Transverse colon (tissue), 4 donors: ENCODE data around the gene THAP5. TPM values are rescaled to one million over a fixed set of nuclear protein-coding genes. Genes with fewer than 3 reads are reported as not detected.
A peak's percentile ranks its signal among the peaks of the same experiment; 100 is the strongest.

ENCODE experiments used
- DNase-seq: peaks from one replicate; pipeline ENCODE4 v3.0.0-alpha.2; 2019
- H3K27ac ChIP-seq, 4 donors: fragments of 200-600 bp; sonication (generic); 2 replicates each; pipeline ENCODE4 v1.5.1; 2016 to 2018; ENCODE audit warnings: inconsistent platforms in 4 of 4
- H3K27me3 ChIP-seq: fragments of 200-600 bp; sonication (generic); 2 replicates; pipeline ENCODE4 v1.5.1; 2017; ENCODE audit warnings: inconsistent platforms
- H3K36me3 ChIP-seq, 4 donors: fragments of 200-600 bp; sonication (generic); 2 replicates each; pipeline ENCODE4 v1.5.1; 2017 to 2019; ENCODE audit warnings: inconsistent platforms in 4 of 4
- H3K4me1 ChIP-seq, 4 donors: fragments of 200-600 bp; sonication (generic); 2 replicates each; pipeline ENCODE4 v1.5.1; 2017 to 2020; ENCODE audit warnings: inconsistent platforms in 4 of 4
- H3K4me3 ChIP-seq, 4 donors: fragments of 200-600 bp; sonication (generic); 1 replicate in 1 of 4; 2 replicates in 3 of 4; pipeline versions ENCODE4 v1.5.1 to v1.6.1; 2017 to 2019; ENCODE audit warnings: inconsistent platforms in 4 of 4
- H3K9me3 ChIP-seq, 2 donors: fragments of 200-600 bp; sonication (generic); 2 replicates each; pipeline ENCODE4 v1.5.1; 2017 to 2019; ENCODE audit warnings: inconsistent platforms in 2 of 2
- CTCF ChIP-seq, 5 experiments: fragments of 200-600 bp in 3 of 5; fragments of 450-650 bp in 2 of 5; sonication (generic) in 3 of 5; IDR thresholded peaks; 1 replicate in 2 of 5; 2 replicates in 3 of 5; pipeline ENCODE4 v1.5.1; 2016 to 2017; ENCODE audit warnings: antibody characterized with exemption in 5 of 5, inconsistent platforms in 3 of 5, mild to moderate bottlenecking in 2 of 5, moderate library complexity in 1 of 5
- EP300 ChIP-seq: sonication (generic); formaldehyde crosslinking; IDR thresholded peaks from one replicate; pipeline ENCODE4 v1.6.1; 2017; ENCODE audit warnings: antibody characterized with exemption, low read depth
- POLR2A ChIP-seq: fragments of 450-650 bp; IDR thresholded peaks from one replicate; pipeline ENCODE4 v1.6.1; 2016; ENCODE audit warnings: antibody characterized with exemption, mild to moderate bottlenecking, moderate library complexity
- POLR2AphosphoS5 ChIP-seq, 3 donors: sonication (generic); formaldehyde crosslinking; IDR thresholded peaks; one replicate each; pipeline ENCODE4 v1.6.1; 2016; ENCODE audit warnings: antibody characterized with exemption in 3 of 3
- WGBS, 2 donors: methylation state at CpG; one replicate each; pipeline ENCODE4 v1.1.5; 2018; ENCODE audit warnings: low coverage in 1 of 2; 5-methylcytosine and 5-hydroxymethylcytosine counted together
- in situ Hi-C, 4 donors: fragments of 200-750 bp; cut with MboI; loops; one replicate each; pipeline versions ENCODE4 v1.15.0 to v1.15.1; 2017; ENCODE audit warnings: low sequenced_read_pairs in 3 of 4, low pct_ligation_motif_present in 1 of 4, low pct_unique_long_range_greater_than_20kb in 1 of 4
- intact Hi-C: fragments of 100-400 bp; cut with DNase I; formaldehyde crosslinking; loops from one replicate; pipeline ENCODE4 v1.15.1; 2023; ENCODE audit warnings: low total_unique reads
- total RNA-seq, 4 donors: library from RNA; depleted of rRNA; stranded (reverse); fragments of >200 nt; gene quantifications; one replicate each; pipeline ENCODE4 v1.1.0, GENCODE V29; 2016

Gene THAP5
- total RNA-seq, 4 donors from 2014 or later, result 2.2 to 19.1 (median 12.8) TPM

- intact Hi-C loops, result loop anchor here (5.0 kb wide), 1 partner anchor 42 kb away; the partner anchor contains the start of gene PNPLA8
- H3K9me3 ChIP-seq, result no peaks in the 10 kb centered on the region
- DNase-seq, result no peak
- no peaks in the 10 kb centered on the region for H3K27me3 ChIP-seq
- H3K4me3 ChIP-seq, result peak overlapping the region; percentile 51 to 92 (median 84)
- 7 to 28% methylated on average over 5 to 24 of the region's 24 CpGs for WGBS, 2 donors
- H3K36me3 ChIP-seq, result peaks cover 0 to 23% (median 3%) of the 10 kb centered on the region in 4 donors
- H3K4me1 ChIP-seq, result peaks cover 6 to 46% (median 28%) of the 10 kb centered on the region in 4 donors
- H3K27ac ChIP-seq, result peak overlapping the region; percentile 96 to 98 (median 98)
- in situ Hi-C loops, result no loop called here
- no peak for TF ChIP-seq CTCF (IDR thresholded peaks at IDR 0.05)
- TF ChIP-seq POLR2AphosphoS5 (IDR thresholded peaks at IDR 0.05), result no peak
- TF ChIP-seq POLR2A, result no peak
- no peak for TF ChIP-seq EP300
These were observed 615 bp downstream of the THAP5 start for GRCh38 chr7:108568801-108569380.

- Histone ChIP-seq H3K4me3 (no peak overlapping the region), H3K9me3 (no peaks in the 10 kb centered on the region), H3K36me3 (peaks cover 0 to 13% (median 3%) of the 10 kb centered on the region in 4 donors), H3K27me3 (no peaks in the 10 kb centered on the region), H3K27ac (no peak overlapping the region), H3K4me1 (peaks cover 2 to 30% (median 19%) of the 10 kb centered on the region in 4 donors)
- no peak for DNase-seq
- in situ Hi-C loops, result no loop called here
- intact Hi-C loops, result loop anchor here (5.0 kb wide), 1 partner anchor 39 kb away; the partner anchor contains the start of gene PNPLA8
- no peak for TF ChIP-seq EP300
- TF ChIP-seq CTCF (IDR thresholded peaks at IDR 0.05), result no peak
- TF ChIP-seq POLR2AphosphoS5 (IDR thresholded peaks at IDR 0.05), result no peak
- TF ChIP-seq POLR2A, result no peak
These were observed 3.5 kb downstream of the THAP5 start for GRCh38 chr7:108565987-108566386.

- peaks cover 0 to 13% (median 3%) of the 10 kb centered on the region in 4 donors for H3K36me3 ChIP-seq
- H3K9me3 ChIP-seq, result peaks cover 11 to 14% of the 10 kb centered on the region in 2 donors
- DNase-seq, result no peak
- 96 to 100% methylated on average over 1 to 4 of the region's 4 CpGs for WGBS, 2 donors
- intact Hi-C loops (no loop called here), in situ Hi-C loops (no loop called here)
- no peaks in the 10 kb centered on the region for H3K27me3 ChIP-seq
- H3K4me3 ChIP-seq, result no peak overlapping the region
- TF ChIP-seq CTCF (IDR thresholded peaks at IDR 0.05) (no peak), POLR2A (no peak), EP300 (no peak), POLR2AphosphoS5 (IDR thresholded peaks at IDR 0.05) (no peak)
- no peak overlapping the region for H3K27ac ChIP-seq
- H3K4me1 ChIP-seq, result no peaks in the 10 kb centered on the region
These were observed 8.4 kb downstream of the THAP5 start for GRCh38 chr7:108561047-108561619.

GRCh38 chr7:108559253-108559652 lies 10.3 kb downstream of the THAP5 start:
- intact Hi-C loops, result no loop called here
- no peaks in the 10 kb centered on the region for H3K36me3 ChIP-seq
- in situ Hi-C loops, result no loop called here
- DNase-seq, result no peak
- no peaks in the 10 kb centered on the region for H3K4me1 ChIP-seq
- 88 to 92% methylated on average over 4 of the region's 4 CpGs for WGBS, 2 donors
- no peak overlapping the region for H3K27ac ChIP-seq
- TF ChIP-seq POLR2AphosphoS5 (IDR thresholded peaks at IDR 0.05), result no peak
- no peak for TF ChIP-seq EP300
- TF ChIP-seq CTCF (IDR thresholded peaks at IDR 0.05), result no peak
- no peak for TF ChIP-seq POLR2A
- H3K9me3 ChIP-seq, result peaks cover 11 to 14% of the 10 kb centered on the region in 2 donors
- H3K27me3 ChIP-seq, result no peaks in the 10 kb centered on the region
- no peak overlapping the region for H3K4me3 ChIP-seq
